HG03064 (cell line): ENCODE results near the gene IKZF3.
"Not testable (repeated sequence)": the region's sequence is repeated elsewhere in the genome, so short reads cannot be mapped to it uniquely, and the experiment has no call there.

Source experiments
- ATAC-seq: cut with Tn5 transposase; IDR thresholded peaks from one replicate; pipeline ENCODE4 v1.9.1; 2021; ENCODE audit warnings: low read depth; ENCODE audit not compliant: unreplicated experiment

The IKZF3 gene

DNA sequence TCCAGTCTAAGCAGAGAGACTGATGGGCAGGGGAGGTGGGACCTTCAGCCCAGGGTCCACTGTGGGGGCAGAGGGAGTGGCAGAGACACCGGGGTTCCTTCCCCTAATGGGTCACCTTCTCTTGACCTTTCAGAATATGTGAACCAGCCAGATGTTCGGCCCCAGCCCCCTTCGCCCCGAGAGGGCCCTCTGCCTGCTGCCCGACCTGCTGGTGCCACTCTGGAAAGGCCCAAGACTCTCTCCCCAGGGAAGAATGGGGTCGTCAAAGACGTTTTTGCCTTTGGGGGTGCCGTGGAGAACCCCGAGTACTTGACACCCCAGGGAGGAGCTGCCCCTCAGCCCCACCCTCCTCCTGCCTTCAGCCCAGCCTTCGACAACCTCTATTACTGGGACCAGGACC lies 136.6 kb downstream of the IKZF3 start:
- ATAC-seq: no peak

GRCh38 chr17:39726617-39727016 lies 137.5 kb downstream of the IKZF3 start:
- ATAC-seq: no peak

DNA sequence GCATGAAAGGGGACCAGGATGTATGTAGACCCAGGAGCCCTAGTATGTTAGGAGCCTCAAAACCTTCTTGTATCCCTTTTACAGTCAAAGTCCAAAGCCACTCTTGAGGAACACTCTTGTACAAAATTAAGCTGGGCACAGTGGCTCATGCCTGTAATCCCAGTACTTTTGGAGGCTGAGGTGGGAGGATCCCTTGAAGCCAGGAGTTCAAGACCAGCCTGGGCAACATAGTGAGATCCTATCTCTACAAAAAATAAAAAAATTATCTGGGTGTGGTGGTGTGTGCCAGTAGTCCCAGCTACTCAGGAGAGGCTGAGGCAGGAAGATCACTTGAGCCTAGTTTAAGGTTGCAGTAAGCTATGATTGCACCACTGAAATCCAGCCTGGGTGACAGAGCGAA lies 138.2 kb downstream of the IKZF3 start:
- ATAC-seq: not testable (repeated sequence)

DNA sequence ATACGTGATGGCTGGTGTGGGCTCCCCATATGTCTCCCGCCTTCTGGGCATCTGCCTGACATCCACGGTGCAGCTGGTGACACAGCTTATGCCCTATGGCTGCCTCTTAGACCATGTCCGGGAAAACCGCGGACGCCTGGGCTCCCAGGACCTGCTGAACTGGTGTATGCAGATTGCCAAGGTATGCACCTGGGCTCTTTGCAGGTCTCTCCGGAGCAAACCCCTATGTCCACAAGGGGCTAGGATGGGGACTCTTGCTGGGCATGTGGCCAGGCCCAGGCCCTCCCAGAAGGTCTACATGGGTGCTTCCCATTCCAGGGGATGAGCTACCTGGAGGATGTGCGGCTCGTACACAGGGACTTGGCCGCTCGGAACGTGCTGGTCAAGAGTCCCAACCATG lies 139.4 kb downstream of the IKZF3 start:
- ATAC-seq: no peak

DNA sequence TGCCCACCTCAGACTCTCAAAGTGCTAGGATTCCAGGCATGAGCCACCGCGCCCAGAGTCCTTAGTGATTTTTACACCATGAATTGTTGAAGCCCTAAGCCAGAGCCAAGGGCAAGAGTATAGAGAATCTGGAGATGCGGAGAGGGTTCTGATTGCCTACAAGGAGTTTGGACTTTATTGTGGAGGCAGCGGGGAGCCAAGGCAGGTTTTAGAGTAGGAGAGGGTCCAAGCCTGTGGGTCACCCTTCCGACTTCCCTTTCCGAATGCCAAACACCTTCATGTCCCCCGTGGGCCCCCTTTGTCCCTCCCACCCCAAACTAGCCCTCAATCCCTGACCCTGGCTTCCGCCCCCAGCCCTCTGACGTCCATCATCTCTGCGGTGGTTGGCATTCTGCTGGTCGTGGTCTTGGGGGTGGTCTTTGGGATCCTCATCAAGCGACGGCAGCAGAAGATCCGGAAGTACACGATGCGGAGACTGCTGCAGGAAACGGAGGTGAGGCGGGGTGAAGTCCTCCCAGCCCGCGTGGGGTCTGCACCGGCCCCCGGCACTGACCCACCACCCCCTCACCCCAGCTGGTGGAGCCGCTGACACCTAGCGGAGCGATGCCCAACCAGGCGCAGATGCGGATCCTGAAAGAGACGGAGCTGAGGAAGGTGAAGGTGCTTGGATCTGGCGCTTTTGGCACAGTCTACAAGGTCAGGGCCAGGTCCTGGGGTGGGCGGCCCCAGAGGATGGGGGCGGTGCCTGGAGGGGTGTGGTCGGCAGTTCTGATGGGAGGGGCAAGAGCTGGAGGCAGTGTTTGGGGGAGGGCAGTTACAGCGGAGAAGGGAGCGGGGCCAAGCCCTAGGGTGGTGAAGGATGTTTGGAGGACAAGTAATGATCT lies 140.9 kb downstream of the IKZF3 start:
- ATAC-seq: no peak

GRCh38 chr17:39722104-39722503 lies 142.0 kb downstream of the IKZF3 start:
- no peak for ATAC-seq

DNA sequence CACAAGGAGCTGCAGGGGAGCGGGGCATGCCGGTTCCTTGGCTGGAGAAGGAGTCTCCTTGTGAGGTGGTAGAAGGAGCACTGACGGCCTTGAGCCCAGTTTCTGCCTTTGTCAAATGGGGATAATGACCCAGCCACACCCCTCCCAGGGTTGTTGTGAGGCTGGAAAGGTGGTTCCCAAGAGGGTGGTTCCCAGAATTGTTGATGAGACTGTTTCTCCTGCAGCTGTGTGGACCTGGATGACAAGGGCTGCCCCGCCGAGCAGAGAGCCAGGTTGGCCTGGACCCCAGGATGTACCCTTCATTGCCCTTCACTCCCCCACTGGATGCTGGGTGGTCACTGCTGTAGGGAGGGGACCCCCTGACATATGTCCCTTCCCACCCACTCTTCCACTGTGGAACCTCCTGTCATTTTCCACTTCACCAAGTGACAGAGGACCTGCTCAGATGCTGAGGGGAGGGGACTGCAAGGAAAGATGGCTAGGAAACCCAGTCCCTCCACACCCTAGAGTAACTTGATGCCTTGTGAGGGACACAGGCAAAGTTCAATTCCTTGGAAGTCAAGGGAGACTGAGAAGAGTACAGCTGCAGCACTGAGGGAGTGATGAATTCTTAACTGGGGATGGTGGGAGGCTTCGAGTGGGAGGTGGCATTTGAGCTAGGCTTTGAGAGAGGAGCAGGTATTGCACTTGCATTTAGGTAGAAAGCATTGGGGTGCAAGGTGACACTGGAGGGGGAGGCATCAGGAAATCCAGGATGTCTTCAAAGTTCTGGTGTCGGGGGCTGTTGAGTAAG lies 144.4 kb downstream of the IKZF3 start:
- ATAC-seq: no peak

DNA sequence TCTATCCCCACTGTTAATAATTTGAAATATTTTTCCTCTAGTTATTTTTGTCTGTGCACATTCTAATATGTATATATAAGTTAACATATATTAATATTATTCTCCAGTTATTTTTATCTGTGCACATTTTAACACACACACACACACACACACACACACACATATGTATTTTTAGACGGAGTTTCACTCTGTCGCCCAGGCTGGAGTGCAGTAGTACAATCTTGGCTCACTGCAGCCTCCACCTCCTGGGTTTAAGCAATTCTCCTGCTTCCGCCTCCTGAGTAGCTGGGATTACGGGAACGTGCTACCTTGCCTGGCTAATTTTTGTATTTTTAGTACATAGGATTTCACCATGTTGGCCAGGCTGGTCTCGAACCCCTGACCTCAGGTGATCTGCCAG lies 146.5 kb downstream of the IKZF3 start:
- no peak for ATAC-seq

- ATAC-seq: no peak
These were observed 147.1 kb downstream of the IKZF3 start for GRCh38 chr17:39716879-39717536.

- ATAC-seq: no peak
These were observed 147.9 kb downstream of the IKZF3 start for GRCh38 chr17:39716073-39716818.

DNA sequence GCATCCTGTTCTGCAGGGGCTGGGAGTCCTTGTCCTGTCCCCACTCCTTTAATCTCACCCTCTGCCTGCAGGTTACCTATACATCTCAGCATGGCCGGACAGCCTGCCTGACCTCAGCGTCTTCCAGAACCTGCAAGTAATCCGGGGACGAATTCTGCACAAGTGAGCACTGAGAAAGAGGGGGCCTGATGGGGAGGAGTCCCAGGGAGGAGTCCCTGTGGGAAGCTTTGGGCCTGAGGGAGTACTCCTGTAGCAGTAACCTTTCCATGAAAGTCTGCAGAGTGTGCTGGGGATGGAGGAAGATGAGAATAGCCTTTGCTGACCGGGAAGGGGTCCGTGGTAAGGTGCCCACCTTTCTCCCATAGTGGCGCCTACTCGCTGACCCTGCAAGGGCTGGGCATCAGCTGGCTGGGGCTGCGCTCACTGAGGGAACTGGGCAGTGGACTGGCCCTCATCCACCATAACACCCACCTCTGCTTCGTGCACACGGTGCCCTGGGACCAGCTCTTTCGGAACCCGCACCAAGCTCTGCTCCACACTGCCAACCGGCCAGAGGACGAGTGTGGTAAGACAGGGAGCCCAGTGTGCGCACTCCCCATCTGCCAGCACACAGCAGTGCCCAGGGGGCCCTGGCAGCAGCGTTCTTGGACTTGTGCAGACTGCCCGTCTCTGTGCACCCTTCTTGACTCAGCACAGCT lies 148.6 kb downstream of the IKZF3 start:
- ATAC-seq: no peak

GRCh38 chr17:39714234-39714633 lies 149.9 kb downstream of the IKZF3 start:
- ATAC-seq: no peak

DNA sequence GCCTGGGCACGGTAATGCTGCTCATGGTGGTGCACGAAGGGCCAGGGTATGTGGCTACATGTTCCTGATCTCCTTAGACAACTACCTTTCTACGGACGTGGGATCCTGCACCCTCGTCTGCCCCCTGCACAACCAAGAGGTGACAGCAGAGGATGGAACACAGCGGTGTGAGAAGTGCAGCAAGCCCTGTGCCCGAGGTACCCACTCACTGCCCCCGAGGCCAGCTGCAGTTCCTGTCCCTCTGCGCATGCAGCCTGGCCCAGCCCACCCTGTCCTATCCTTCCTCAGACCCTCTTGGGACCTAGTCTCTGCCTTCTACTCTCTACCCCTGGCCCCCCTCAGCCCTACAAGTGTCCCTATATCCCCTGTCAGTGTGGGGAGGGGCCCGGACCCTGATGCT lies 152.3 kb downstream of the IKZF3 start:
- no peak for ATAC-seq

DNA sequence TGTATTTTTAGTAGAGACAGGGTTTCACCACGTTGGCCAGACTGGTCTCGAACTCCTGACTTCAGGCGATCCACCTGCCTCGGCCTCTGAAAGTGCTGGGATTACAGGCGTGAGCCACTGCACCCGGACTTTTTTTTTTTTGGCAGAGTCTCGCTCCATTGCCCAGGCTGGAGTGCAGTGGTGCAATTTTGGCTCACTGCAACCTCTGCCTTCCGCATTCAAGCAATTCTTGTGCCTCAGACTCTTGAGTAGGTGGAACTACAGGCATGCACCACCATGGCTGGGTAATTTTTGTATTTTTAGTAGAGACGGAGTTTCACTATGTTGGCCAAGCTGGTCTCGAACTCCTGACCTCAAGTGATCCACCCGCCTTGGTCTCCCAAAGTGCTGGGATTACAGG lies 153.0 kb downstream of the IKZF3 start:
- not testable (repeated sequence) for ATAC-seq

GRCh38 chr17:39709998-39710964 lies 153.8 kb downstream of the IKZF3 start:
- ATAC-seq: no peak

- no peak for ATAC-seq
These were observed 154.7 kb downstream of the IKZF3 start for GRCh38 chr17:39709319-39709997.
